HG03066 (cell line): ENCODE results near the gene PXYLP1.

Experiments
- ATAC-seq: cut with Tn5 transposase; IDR thresholded peaks from one replicate; pipeline ENCODE4 v1.9.1; 2021; ENCODE audit warnings: low read depth; ENCODE audit not compliant: unreplicated experiment

The PXYLP1 gene

GRCh38 chr3:141320399-141321108 lies 88.9 kb downstream of the PXYLP1 start:
- no peak for ATAC-seq

DNA sequence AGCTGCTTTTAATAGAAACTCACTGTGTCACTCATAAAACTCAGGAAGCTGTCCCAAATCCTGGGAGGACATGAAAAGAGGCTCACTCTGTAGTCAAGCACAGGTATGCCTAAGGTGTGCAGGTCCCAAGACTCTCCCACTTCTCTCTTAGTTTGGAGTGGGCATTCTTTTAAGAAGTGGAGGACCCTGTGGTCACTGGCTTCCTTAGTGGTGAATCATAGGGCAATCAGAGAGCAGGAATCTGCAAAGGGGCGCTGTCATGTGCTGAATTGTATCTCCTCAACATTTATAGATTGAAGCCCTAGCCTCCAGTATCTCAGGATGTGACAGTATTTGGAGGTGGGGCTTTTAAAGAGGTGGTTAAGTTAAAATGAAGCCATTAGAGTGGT lies 89.5 kb downstream of the PXYLP1 start:
- ATAC-seq = no peak

DNA sequence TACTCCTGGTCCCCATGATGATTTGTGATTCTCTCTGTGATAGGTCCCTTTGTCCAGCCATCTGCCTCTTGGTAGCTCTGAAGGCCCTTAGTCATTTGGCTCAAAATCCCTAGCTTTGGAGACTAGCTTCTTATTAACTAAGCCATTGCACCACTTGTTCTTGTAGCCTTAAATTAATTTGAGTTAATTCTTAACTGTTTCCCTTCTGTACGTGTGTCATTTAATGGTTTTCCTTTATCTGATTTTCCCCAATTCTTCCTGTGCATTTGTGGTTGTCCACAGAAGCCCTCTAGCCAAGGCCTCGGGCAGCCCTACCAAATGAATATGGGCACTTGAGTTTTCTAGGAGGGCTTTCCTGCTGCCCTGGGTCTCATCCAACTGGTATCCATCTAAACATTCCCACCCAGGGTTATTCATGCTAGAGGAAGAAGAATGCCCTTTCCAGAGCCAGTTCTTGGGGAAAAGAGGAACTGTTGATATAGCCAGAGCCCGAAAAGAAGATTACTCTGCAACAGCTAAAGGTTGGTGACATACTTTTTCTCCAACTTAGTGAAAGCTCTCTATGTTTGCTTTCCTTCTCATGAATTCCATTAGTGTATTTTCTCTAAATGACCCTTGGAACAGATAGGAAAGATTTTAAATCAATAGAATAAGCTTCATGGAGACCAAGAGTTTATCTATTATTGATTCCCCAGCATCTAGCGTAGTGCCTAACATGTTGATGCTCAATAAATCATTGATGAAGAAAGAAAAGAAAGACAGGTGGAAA lies 92.5 kb downstream of the PXYLP1 start:
- ATAC-seq = no peak

GRCh38 chr3:141326123-141326522 lies 94.5 kb downstream of the PXYLP1 start:
- ATAC-seq = no peak

GRCh38 chr3:141326626-141327025 lies 95.0 kb downstream of the PXYLP1 start:
- ATAC-seq = no peak

- no peak for ATAC-seq
Measured at GRCh38 chr3:141328286-141329166, 96.9 kb downstream of the PXYLP1 start.

GRCh38 chr3:141330235-141330634 lies 98.6 kb downstream of the PXYLP1 start:
- ATAC-seq = no peak

DNA sequence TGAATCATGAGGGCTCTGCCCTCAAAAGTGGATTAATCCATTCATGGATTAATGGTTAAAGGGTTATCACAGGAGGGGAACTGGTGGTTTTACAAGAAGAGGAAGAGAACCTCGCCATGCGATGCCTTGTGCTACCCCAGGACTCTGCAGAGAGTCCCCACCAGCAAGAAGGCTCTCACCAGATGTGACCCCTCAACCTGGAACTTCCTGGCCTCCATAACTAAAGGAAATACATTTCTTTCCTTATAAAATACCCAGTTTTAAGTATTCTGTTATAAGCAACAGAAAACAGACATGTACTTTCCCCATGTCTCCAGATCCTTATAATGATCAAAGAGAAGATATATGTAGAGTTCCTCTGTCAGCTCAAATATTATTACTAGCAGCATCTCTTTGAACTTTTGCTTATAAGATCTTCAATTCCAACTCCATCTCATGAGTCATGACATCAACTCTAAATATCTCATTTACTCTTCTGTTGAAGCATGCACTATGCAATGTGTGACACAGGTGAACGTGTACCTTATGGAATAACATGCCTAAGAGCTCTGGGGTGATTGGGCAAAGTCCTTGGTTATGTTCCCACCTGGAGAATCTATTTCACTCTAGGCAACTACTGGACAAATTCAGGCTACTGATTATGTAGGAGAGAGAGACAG lies 99.2 kb downstream of the PXYLP1 start:
- ATAC-seq = no peak

DNA sequence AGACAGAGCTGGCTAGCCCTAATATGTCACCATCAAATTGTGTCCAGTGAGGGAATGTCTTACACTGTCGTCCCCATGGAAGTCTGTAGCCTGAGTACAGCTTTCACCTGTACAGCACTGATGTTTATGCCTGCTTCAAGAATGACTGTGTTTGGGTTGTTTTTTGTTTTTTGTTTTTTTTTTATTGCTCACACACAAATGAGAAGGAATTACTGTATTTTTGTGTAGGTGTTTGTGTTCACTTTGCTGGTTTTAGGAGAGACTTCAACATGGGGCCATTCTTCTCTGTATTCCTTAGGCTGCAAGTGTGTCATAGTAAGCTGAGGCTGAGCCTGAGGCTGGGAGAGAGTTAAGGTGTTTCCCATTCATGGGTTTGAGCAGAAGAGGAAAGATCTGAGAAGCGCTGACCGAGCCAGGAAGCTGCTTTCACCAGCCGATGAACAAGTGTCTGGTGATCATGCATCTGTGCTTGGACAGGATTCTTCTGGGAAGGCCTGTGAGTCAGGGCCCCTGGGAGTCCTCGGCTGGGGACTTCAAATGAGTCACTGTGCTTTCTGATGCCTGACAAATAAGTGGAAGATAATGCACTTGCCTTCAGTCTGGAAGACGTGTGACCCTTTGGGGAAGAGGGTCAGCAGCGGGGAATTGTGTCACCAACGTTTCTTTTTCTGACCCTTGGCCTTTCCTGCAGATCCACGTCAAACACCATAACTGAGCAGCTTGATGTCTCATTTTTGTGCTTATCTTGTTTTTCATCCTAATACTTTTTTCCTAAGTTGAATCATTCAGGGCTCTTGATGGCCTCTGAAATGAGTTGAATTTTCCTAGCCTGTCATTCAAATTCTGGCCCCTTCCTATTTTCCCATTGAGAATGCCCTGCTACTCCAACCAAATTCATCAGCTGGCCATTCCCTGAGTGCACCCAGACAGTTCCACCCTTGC lies 100.0 kb downstream of the PXYLP1 start:
- ATAC-seq = peak; percentile 38

- ATAC-seq = no peak
Measured at GRCh38 chr3:141332416-141332815, 100.8 kb downstream of the PXYLP1 start.

GRCh38 chr3:141333836-141334626 lies 102.4 kb downstream of the PXYLP1 start:
- ATAC-seq = no peak

DNA sequence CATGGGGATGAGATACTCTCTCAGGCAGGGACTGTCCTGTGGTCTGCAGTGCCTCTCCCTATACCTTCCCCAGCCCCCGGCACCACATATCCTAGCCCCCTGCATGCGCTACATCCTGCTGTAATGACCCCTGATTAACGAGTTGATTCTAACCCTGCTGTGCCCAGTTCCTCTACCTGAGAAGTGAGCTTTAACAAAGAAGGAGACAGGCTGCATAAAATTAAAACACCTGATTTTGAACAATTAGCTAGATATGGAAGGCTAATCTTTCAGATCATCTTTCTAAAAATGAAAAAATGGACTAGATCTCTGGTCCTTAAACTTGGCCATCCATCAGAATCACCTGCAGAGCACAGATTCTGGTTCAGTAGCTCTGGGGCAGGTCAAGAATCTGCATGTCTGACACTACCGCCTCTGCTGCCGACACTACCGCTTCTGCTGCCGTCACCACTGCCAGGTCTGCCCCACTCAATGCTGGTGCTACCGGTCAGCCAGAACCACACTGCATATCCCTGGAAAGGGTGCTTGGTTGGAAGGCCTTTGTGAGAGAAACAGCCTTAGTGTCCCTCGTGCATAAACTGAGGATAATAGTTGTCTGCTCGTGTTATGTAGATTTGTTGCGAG lies 103.1 kb downstream of the PXYLP1 start:
- no peak for ATAC-seq

- no peak for ATAC-seq
Measured at GRCh38 chr3:141335531-141336061, 104.0 kb downstream of the PXYLP1 start.

DNA sequence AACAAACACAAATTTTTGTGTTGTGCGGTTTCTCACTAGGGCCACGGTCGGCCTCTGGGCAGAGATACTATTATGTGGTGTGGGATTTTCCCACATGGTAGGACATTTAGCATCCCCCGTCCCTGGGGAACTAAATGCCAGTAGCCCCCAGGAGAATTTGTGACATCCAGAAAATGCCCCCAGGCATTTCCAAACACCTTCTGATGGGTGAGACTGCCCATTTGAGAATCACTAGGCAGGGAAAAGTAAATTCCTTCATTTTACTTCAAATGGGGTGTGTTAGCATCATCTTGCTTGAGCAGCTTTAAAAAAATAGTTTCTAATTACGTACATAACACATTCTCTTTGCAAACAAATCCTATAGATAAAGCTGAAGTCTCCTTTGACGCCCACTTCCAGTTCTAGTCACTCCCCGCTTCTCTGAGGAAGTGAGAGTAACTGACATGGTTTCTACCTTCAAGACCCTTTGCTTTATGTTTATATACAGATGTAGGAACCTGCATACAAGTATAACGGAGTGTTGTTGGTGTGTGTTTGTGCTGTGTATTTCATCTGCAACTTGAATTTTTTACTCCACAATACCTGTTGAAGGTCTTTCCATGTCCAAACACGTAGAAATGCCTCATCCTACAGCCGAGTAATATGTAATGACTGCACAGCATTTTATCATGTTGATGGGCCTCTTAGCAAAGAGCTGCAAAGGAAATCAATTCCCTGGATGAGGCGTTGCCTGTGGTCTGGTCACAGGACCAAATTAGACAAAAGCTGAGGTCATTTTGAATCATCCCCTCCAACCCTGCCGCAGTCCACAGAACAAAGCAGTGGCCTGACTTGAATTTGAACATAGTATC lies 105.3 kb downstream of the PXYLP1 start:
- ATAC-seq = peak; percentile 94

DNA sequence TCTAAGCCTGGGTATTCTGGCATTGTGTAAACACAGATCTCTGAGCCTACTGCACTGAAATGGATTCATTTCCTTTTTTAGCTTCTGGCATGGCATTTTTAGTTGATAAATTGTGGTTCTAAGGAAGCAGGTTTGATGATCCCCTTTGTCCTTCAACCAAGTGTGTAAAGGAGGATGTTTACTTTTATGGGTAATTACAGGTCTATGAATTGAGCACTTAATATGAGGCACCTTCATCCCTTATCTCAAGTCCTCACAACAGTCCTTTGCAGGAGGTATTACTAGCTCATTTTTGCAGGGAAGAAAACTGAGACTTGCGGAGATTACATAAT lies 105.9 kb downstream of the PXYLP1 start:
- ATAC-seq = no peak

DNA sequence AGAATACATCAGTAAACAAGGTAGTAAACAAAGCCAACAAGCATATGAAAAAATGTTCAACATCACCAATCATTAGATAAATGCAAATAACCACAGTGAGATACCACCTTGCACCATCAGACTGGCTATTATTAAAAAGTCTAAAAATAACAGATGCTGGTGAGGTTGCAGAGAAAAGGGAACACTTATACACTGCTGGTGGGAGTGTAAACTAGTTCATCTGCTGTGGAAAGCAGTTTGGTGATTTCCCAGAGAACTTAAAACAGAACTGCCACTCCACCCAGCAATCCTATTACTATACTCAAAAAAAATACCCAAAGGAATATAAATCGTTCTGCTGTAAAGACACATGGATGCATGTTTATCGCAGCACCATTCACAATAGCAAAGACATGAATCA lies 106.4 kb downstream of the PXYLP1 start:
- ATAC-seq = no peak

DNA sequence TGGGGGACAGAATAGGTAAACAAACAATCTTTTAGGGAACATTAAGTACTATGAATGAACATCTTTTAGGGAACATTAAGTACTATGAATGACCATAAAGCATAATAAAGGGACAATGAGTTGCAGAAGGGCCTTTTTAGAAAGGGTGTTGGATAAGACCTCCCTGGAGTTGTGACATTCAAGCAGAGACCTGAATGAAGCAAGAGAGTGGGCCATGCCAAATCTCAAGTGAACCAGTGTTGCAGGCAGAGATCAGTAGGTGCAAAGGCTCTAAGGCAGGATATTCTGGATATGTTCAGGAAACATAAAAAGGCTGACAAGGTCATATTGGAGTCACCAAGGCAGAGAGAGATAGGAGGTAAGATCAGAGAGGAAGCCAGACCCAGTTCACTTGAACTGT lies 107.3 kb downstream of the PXYLP1 start:
- no peak for ATAC-seq
